Lower leg skin (tissue), 3 donors: ENCODE measurements around the gene KCNMB2.

ENCODE experiments used
- POLR2A ChIP-seq, 2 donors: fragments of 450-650 bp; IDR thresholded peaks; one replicate each; pipeline ENCODE4 v1.6.1; 2016 to 2017; ENCODE audit warnings: antibody characterized with exemption in 2 of 2, mild to moderate bottlenecking in 1 of 2, moderate library complexity in 1 of 2
- TF ChIP-seq, protein P1 (sequence below), 3 donors: fragments of 450-650 bp; IDR thresholded peaks; one replicate each; pipeline ENCODE4 v1.5.1; 2016; ENCODE audit warnings: antibody characterized with exemption in 3 of 3, mild to moderate bottlenecking in 3 of 3, moderate library complexity in 2 of 3

DNA sequence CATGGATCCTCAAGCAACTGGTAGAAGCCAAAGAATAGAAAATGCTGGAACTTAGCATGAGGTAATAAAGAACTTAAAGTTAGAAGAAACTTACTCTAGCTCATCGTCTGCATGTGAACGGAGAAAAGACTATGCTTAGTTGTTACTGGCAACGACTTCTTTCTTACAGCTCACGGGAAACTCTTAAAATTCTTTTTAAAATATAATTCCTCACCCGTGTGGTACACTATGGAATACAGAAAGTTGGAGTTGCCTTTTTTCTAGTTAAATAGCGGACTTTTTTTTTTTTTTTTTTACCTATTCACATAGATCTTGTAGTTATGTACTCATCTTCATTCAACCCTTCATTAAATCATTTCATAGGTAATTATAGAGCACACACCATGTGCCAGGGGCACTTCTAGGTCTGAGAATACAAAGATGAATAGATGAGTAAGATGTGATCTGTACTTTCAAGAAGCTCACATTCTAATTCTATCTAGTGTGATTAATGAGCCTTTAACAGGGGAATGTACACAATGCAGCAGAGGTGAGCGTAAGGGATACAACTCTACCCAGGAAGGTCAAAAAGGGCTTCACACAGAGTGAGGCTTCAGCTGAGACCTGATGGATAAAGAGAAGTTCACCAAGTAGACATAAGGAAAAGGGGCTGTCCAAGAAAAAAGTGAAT lies 18.4 kb upstream of the KCNMB2 start:
- TF ChIP-seq, protein P1, sequence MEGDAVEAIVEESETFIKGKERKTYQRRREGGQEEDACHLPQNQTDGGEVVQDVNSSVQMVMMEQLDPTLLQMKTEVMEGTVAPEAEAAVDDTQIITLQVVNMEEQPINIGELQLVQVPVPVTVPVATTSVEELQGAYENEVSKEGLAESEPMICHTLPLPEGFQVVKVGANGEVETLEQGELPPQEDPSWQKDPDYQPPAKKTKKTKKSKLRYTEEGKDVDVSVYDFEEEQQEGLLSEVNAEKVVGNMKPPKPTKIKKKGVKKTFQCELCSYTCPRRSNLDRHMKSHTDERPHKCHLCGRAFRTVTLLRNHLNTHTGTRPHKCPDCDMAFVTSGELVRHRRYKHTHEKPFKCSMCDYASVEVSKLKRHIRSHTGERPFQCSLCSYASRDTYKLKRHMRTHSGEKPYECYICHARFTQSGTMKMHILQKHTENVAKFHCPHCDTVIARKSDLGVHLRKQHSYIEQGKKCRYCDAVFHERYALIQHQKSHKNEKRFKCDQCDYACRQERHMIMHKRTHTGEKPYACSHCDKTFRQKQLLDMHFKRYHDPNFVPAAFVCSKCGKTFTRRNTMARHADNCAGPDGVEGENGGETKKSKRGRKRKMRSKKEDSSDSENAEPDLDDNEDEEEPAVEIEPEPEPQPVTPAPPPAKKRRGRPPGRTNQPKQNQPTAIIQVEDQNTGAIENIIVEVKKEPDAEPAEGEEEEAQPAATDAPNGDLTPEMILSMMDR (IDR thresholded peaks at IDR 0.05): no peak
- no peak for TF ChIP-seq POLR2A (IDR thresholded peaks at IDR 0.05)
